Ishikawa (cell line): Measurements from ENCODE around the gene RBM15.

Experiments
- CEBPB ChIP-seq: IDR thresholded peaks from 2 replicates; pipeline ENCODE4 v1.6.1; 2012
- CREB1 ChIP-seq: IDR thresholded peaks from 2 replicates; pipeline ENCODE4 v1.6.1; 2012; ENCODE audit warnings: low read depth
- EGR1 ChIP-seq: IDR thresholded peaks from 2 replicates; pipeline ENCODE4 v1.6.1; 2012
- EP300 ChIP-seq: IDR thresholded peaks from 2 replicates; pipeline ENCODE4 v1.6.1; 2012; ENCODE audit warnings: borderline replicate concordance
- REST ChIP-seq: IDR thresholded peaks from 2 replicates; pipeline ENCODE4 v1.6.1; 2012; ENCODE audit warnings: low read depth, mild to moderate bottlenecking
- TAF1 ChIP-seq: IDR thresholded peaks from 2 replicates; pipeline ENCODE4 v1.6.1; 2012; ENCODE audit warnings: low read depth, mild to moderate bottlenecking

GRCh38 chr1:110341146-110341871 lies 2.1 kb downstream of the RBM15 start:
- TF ChIP-seq TAF1, result no peak
- TF ChIP-seq EP300, result no peak
- no peak for TF ChIP-seq CREB1
- TF ChIP-seq EGR1, result no peak
- TF ChIP-seq REST, result no peak
- no peak for TF ChIP-seq CEBPB
